Neural cell (in vitro differentiated cells): ENCODE measurements around the gene NFIA. TPM values are rescaled to one million over a fixed set of nuclear protein-coding genes. Genes with fewer than 3 reads are reported as not detected.

Source experiments
- H2AFZ ChIP-seq: fragments of 200-600, 300-800 bp; sonication (generic), shearing (Covaris generic); 2 replicates; pipeline ENCODE4 v1.6.0; 2014; ENCODE audit warnings: low read depth, mild to moderate bottlenecking, antibody characterized with exemption, low read length, moderate library complexity
- H3F3A ChIP-seq: fragments of 200-600 bp; shearing (Covaris generic); 2 replicates; pipeline ENCODE4 v1.6.1; 2016; ENCODE audit warnings: mild to moderate bottlenecking, moderate library complexity, mixed read lengths, antibody characterized with exemption, low read length; ENCODE audit not compliant: insufficient read depth, poor library complexity, severe bottlenecking
- H3K27ac ChIP-seq: fragments of 200-600, 300-800 bp; sonication (generic), shearing (Covaris generic); 2 replicates; pipeline ENCODE4 v1.5.1; 2014; ENCODE audit warnings: mild to moderate bottlenecking, low read length, moderate library complexity
- H3K27me3 ChIP-seq: fragments of 300-800, 200-600 bp; sonication (generic), shearing (Covaris generic); 2 replicates; pipeline ENCODE4 v1.6.0; 2014; ENCODE audit warnings: mild to moderate bottlenecking, low read depth, low read length, moderate library complexity; ENCODE audit not compliant: insufficient read depth
- H3K36me3 ChIP-seq: fragments of 300-800, 200-600 bp; sonication (generic), shearing (Covaris generic); 2 replicates; pipeline ENCODE4 v1.5.1; 2014; ENCODE audit warnings: mild to moderate bottlenecking, antibody characterized with exemption, low read length, moderate library complexity; ENCODE audit not compliant: insufficient read depth
- H3K4me2 ChIP-seq: fragments of 300-800, 200-600 bp; sonication (generic), shearing (Covaris generic); 2 replicates; pipeline ENCODE4 v1.6.0; 2014; ENCODE audit warnings: mild to moderate bottlenecking, low read length
- H3K4me3 ChIP-seq: fragments of 300-800, 200-600 bp; sonication (generic), shearing (Covaris generic); 2 replicates; pipeline ENCODE4 v1.5.1; 2014; ENCODE audit warnings: mild to moderate bottlenecking, low read length, moderate library complexity
- H3K79me2 ChIP-seq: fragments of 200-600 bp; shearing (Covaris generic); replicated peaks from 2 replicates; pipeline ENCODE4 v1.6.0; 2014; ENCODE audit warnings: mild to moderate bottlenecking, low read length, moderate library complexity; ENCODE audit not compliant: insufficient read depth
- H3K9ac ChIP-seq: fragments of 300-800, 200-600 bp; sonication (generic), shearing (Covaris generic); 2 replicates; pipeline ENCODE4 v1.6.1; 2016; ENCODE audit warnings: mild to moderate bottlenecking, low read length, mixed read lengths
- H3K9me2 ChIP-seq: fragments of 200-600 bp; shearing (Covaris generic); 2 replicates; pipeline ENCODE4 v1.6.1; 2016; ENCODE audit warnings: mild to moderate bottlenecking, low read length, mixed read lengths; ENCODE audit not compliant: insufficient read depth
- H3K9me3 ChIP-seq: fragments of 200-600, 300-800 bp; sonication (generic), shearing (Covaris generic); 2 replicates; pipeline ENCODE4 v1.6.1; 2016; ENCODE audit warnings: mild to moderate bottlenecking, mixed run types, low read length, moderate library complexity, mixed read lengths
- H4K20me1 ChIP-seq: fragments of 200-600 bp; shearing (Covaris generic); 2 replicates; pipeline ENCODE4 v1.6.1; 2016; ENCODE audit warnings: mild to moderate bottlenecking, mixed run types; ENCODE audit not compliant: insufficient read depth
- EP300 ChIP-seq: fragments of 450-650 bp; conservative IDR thresholded peaks from 2 replicates; pipeline ENCODE4 v1.6.1; 2014; ENCODE audit warnings: antibody characterized with exemption, mild to moderate bottlenecking, moderate library complexity; ENCODE audit not compliant: poor library complexity, severe bottlenecking
- EZH2 ChIP-seq: fragments of 200-600, 300-800 bp; shearing (Covaris generic), sonication (generic); IDR thresholded peaks from 2 replicates; pipeline ENCODE4 v1.6.1; 2014; ENCODE audit warnings: antibody characterized with exemption, low read length, borderline replicate concordance, mild to moderate bottlenecking; ENCODE audit not compliant: insufficient read depth, poor library complexity, severe bottlenecking
- MXI1 ChIP-seq: fragments of 450-650 bp; conservative IDR thresholded peaks from 2 replicates; pipeline ENCODE4 v1.6.1; 2014; ENCODE audit warnings: antibody characterized with exemption, mild to moderate bottlenecking; ENCODE audit not compliant: poor library complexity, severe bottlenecking
- POLR2AphosphoS5 ChIP-seq: IDR thresholded peaks from 2 replicates; pipeline ENCODE4 v1.6.1; 2012
- RAD21 ChIP-seq: fragments of 450-650 bp; conservative IDR thresholded peaks from 2 replicates; pipeline ENCODE4 v1.6.1; 2014; ENCODE audit warnings: antibody characterized with exemption, mild to moderate bottlenecking, moderate library complexity
- SMC3 ChIP-seq: fragments of 450-650 bp; conservative IDR thresholded peaks from 2 replicates; pipeline ENCODE4 v1.6.1; 2014; ENCODE audit warnings: antibody characterized with exemption, mild to moderate bottlenecking, moderate library complexity; ENCODE audit not compliant: poor library complexity
- TAF1 ChIP-seq: IDR thresholded peaks from 2 replicates; pipeline ENCODE4 v1.6.1; 2012; ENCODE audit warnings: low read depth
- polyA plus RNA-seq: library from polyadenylated mRNA; depleted of rRNA; stranded (reverse); fragments of >200 nt; gene quantifications from 2 replicates; pipeline ENCODE4 v1.2.3, GENCODE V29; 2014
- TF ChIP-seq, protein P1 (sequence below): IDR thresholded peaks from 2 replicates; pipeline ENCODE4 v1.6.1; 2012; ENCODE audit warnings: borderline replicate concordance
- TF ChIP-seq, protein P2 (sequence below): fragments of 450-650 bp; IDR thresholded peaks from 2 replicates; pipeline ENCODE4 v1.5.1; 2014; ENCODE audit warnings: antibody characterized with exemption, mild to moderate bottlenecking, moderate library complexity; ENCODE audit not compliant: poor library complexity, severe bottlenecking

The NFIA gene
- polyA plus RNA-seq, 1 donor from 2014 or later: 0.47 TPM

DNA sequence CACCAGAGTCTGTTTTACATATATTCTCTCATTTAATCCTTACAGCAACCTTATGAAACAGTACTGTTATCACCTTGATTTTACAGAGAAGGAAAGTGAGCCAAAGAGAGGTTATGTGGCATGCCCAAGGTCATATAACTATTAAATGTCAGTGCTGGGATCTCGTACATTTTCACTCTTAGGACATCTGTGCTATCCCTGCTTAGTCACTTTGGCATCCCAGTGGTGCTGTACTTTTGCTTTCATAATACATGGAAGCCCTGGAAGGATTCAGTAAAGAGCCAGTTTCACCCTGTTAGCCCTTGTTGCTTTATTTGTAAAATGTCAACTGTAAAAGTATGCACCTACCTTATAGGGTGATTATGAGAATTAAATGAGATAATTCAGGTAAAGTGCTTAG lies 104.4 kb downstream of the NFIA start:
- no peaks in the 10 kb centered on the region for H3K27me3 ChIP-seq
- H3K4me3 ChIP-seq: no peak overlapping the region
- no peaks in the 10 kb centered on the region for H3K9me3 ChIP-seq
- no peak overlapping the region for H3K9ac ChIP-seq
- H3F3A ChIP-seq: no peaks in the 10 kb centered on the region
- no peak overlapping the region for H2AFZ ChIP-seq
- H3K27ac ChIP-seq: no peak overlapping the region
- H3K4me2 ChIP-seq: no peak overlapping the region
- H3K79me2 ChIP-seq: no peaks in the 10 kb centered on the region
- H4K20me1 ChIP-seq: no peaks in the 10 kb centered on the region
- no peaks in the 10 kb centered on the region for H3K9me2 ChIP-seq
- TF ChIP-seq RAD21 (no peak), EP300 (no peak), EZH2 (no peak), SMC3 (no peak), MXI1 (no peak), TAF1 (no peak), POLR2AphosphoS5 (no peak)
- TF ChIP-seq, protein P1, sequence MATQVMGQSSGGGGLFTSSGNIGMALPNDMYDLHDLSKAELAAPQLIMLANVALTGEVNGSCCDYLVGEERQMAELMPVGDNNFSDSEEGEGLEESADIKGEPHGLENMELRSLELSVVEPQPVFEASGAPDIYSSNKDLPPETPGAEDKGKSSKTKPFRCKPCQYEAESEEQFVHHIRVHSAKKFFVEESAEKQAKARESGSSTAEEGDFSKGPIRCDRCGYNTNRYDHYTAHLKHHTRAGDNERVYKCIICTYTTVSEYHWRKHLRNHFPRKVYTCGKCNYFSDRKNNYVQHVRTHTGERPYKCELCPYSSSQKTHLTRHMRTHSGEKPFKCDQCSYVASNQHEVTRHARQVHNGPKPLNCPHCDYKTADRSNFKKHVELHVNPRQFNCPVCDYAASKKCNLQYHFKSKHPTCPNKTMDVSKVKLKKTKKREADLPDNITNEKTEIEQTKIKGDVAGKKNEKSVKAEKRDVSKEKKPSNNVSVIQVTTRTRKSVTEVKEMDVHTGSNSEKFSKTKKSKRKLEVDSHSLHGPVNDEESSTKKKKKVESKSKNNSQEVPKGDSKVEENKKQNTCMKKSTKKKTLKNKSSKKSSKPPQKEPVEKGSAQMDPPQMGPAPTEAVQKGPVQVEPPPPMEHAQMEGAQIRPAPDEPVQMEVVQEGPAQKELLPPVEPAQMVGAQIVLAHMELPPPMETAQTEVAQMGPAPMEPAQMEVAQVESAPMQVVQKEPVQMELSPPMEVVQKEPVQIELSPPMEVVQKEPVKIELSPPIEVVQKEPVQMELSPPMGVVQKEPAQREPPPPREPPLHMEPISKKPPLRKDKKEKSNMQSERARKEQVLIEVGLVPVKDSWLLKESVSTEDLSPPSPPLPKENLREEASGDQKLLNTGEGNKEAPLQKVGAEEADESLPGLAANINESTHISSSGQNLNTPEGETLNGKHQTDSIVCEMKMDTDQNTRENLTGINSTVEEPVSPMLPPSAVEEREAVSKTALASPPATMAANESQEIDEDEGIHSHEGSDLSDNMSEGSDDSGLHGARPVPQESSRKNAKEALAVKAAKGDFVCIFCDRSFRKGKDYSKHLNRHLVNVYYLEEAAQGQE: no peak
- TF ChIP-seq, protein P2, sequence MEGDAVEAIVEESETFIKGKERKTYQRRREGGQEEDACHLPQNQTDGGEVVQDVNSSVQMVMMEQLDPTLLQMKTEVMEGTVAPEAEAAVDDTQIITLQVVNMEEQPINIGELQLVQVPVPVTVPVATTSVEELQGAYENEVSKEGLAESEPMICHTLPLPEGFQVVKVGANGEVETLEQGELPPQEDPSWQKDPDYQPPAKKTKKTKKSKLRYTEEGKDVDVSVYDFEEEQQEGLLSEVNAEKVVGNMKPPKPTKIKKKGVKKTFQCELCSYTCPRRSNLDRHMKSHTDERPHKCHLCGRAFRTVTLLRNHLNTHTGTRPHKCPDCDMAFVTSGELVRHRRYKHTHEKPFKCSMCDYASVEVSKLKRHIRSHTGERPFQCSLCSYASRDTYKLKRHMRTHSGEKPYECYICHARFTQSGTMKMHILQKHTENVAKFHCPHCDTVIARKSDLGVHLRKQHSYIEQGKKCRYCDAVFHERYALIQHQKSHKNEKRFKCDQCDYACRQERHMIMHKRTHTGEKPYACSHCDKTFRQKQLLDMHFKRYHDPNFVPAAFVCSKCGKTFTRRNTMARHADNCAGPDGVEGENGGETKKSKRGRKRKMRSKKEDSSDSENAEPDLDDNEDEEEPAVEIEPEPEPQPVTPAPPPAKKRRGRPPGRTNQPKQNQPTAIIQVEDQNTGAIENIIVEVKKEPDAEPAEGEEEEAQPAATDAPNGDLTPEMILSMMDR: no peak
- H3K36me3 ChIP-seq: no peaks in the 10 kb centered on the region

DNA sequence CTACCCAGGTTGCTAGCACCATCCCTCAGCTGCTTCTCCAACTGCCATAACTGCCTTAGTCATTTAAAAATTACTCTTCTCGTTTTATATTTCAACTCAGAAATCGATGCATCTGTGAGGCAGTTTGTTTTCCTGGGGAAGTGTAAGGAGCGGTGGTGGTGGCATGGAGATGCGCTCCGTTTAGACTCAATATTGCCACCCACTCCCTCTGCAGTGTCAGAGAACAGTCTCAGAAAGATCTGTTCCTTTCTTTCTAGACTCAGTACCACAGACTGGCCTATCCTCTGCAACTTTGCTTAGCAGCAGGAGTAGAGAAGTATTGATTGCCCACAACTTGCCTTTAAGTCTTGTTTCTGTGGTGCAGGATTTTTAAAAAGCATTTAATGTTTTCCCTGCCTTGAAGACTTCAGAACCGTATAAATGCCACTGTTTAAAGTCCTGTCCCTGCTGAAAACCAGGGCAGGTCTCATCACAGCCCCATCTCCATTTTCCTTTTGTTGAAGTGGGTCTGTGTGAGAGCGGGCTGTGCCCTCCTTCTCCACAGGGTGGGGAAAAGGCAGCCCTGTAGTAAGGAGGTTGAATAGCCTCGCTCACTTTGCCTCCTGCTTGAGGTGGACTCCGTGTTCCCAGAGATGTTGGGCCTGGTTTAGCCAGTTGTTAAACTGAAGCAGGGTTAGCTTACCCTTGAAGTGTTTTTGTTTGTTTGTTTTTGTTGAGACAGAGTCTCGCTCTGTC lies 105.2 kb downstream of the NFIA start:
- Histone ChIP-seq H3K27me3 (no peaks in the 10 kb centered on the region), H3K79me2 (no peaks in the 10 kb centered on the region), H3K9me3 (no peaks in the 10 kb centered on the region), H3F3A (no peaks in the 10 kb centered on the region), H4K20me1 (no peaks in the 10 kb centered on the region), H3K36me3 (no peaks in the 10 kb centered on the region), H3K4me3 (no peak overlapping the region), H2AFZ (no peak overlapping the region), H3K9me2 (no peaks in the 10 kb centered on the region), H3K4me2 (no peak overlapping the region), H3K27ac (no peak overlapping the region), H3K9ac (no peak overlapping the region)
- TF ChIP-seq MXI1 (no peak), POLR2AphosphoS5 (no peak), EZH2 (no peak), EP300 (no peak), SMC3 (no peak), RAD21 (no peak), TAF1 (no peak)
- TF ChIP-seq, protein P2: no peak
- TF ChIP-seq, protein P1: no peak
